ENCODE results near the gene SLC35F1. TPM values are rescaled to one million over a fixed set of nuclear protein-coding genes. Genes with fewer than 3 reads are reported as not detected.

Gene SLC35F1
- total and polyA plus RNA-seq, 3 donors from 2014 or later = 1.4 to 1.8 (median 1.6) TPM

DNA sequence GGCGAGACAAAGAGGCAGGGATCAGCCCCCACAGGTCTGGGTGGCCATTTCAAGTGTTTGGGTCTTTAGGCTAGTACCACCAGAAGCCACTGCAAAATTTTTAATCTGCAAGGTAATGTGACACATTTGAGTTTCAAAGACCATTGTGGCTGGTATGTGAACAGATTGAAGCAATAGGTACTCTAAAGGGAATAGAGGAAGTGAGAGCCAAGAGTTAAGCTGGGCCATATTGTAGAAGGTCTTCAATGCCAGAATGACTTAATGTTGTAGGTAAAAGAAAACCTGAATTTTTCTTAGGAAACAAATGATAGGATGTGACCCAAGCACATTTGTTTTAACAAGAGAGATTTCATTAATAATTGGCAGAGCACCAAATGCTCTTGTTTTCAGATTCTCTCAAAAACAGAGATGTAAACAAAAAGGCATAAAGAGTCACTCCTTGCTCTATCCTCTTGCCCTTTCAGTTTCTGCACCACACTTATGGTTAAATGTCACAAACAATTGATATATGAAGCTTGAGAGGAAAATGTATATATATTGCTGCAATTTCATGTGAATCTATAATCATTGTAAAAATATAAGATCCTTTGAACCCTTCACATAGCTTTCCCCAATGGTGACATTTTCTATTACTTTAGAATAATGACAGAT lies 333.9 kb downstream of the SLC35F1 start:
- TF ChIP-seq POLR2A (IDR thresholded peaks at IDR 0.05) (no peak), CTCF (IDR thresholded peaks at IDR 0.05) (no peak)
- Histone ChIP-seq H3K4me1 (no peaks in the 10 kb centered on the region), H3K9me3 (no peaks in the 10 kb centered on the region), H3K27ac (no peak overlapping the region), H3K4me3 (no peak overlapping the region), H3K27me3 (no peaks in the 10 kb centered on the region), H3K36me3 (ENCODE audit: low read depth, missing control alignments) (no peaks in the 10 kb centered on the region)
- intact Hi-C loops (cut with DNase I; ENCODE audit: low total_unique reads) = no loop called here
- WGBS, 2 donors = 73 to 85% methylated on average over 1 of the region's 1 CpG
- DNase-seq = no peak

DNA sequence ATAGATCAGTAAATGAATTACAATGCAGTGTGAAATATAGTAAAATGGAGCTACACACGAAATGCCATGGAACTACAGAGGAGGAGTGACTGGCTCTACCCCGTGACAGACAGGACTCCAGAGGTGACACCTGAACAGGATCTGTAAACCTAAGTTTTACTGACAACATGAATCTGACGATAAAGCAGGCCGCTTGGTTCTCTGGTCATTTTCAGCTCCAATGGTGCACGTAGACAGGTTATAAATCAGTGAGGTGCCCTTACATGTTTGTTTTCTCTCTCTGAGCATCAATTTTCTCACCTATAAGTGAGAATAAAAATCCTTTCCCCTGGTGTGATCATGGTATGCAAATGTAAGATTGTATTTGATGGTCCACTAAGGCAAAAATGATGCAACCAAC lies 339.3 kb downstream of the SLC35F1 start:
- intact Hi-C loops (cut with DNase I; ENCODE audit: low total_unique reads) = no loop called here
- no peaks in the 10 kb centered on the region for H3K27me3 ChIP-seq
- H3K4me1 ChIP-seq = no peaks in the 10 kb centered on the region
- 77 to 79% methylated on average over 5 of the region's 5 CpGs for WGBS, 2 donors
- no peaks in the 10 kb centered on the region for H3K36me3 ChIP-seq (ENCODE audit: low read depth, missing control alignments)
- DNase-seq = no peak
- H3K9me3 ChIP-seq = no peaks in the 10 kb centered on the region
- TF ChIP-seq POLR2A (IDR thresholded peaks at IDR 0.05) = no peak
- no peak for TF ChIP-seq CTCF (IDR thresholded peaks at IDR 0.05)
- H3K4me3 ChIP-seq = no peak overlapping the region
- H3K27ac ChIP-seq = no peak overlapping the region

GRCh38 chr6:118248171-118248570 lies 341.1 kb downstream of the SLC35F1 start:
- no peak overlapping the region for H3K27ac ChIP-seq
- no peaks in the 10 kb centered on the region for H3K27me3 ChIP-seq
- WGBS, 2 donors = 78 to 100% methylated on average over 1 of the region's 1 CpG
- H3K4me1 ChIP-seq = no peaks in the 10 kb centered on the region
- H3K36me3 ChIP-seq (ENCODE audit: low read depth, missing control alignments) = no peaks in the 10 kb centered on the region
- DNase-seq = no peak
- no peak for TF ChIP-seq POLR2A (IDR thresholded peaks at IDR 0.05)
- TF ChIP-seq CTCF (IDR thresholded peaks at IDR 0.05) = no peak
- H3K9me3 ChIP-seq = no peaks in the 10 kb centered on the region
- no peak overlapping the region for H3K4me3 ChIP-seq
- intact Hi-C loops (cut with DNase I; ENCODE audit: low total_unique reads) = no loop called here

GRCh38 chr6:118249680-118250079 lies 342.6 kb downstream of the SLC35F1 start:
- intact Hi-C loops (cut with DNase I; ENCODE audit: low total_unique reads) = no loop called here
- no peaks in the 10 kb centered on the region for H3K9me3 ChIP-seq
- DNase-seq = no peak
- no peak overlapping the region for H3K4me3 ChIP-seq
- no peak for TF ChIP-seq POLR2A (IDR thresholded peaks at IDR 0.05)
- H3K36me3 ChIP-seq (ENCODE audit: low read depth, missing control alignments) = no peaks in the 10 kb centered on the region
- no peaks in the 10 kb centered on the region for H3K27me3 ChIP-seq
- no peaks in the 10 kb centered on the region for H3K4me1 ChIP-seq
- no peak overlapping the region for H3K27ac ChIP-seq
- 63 to 69% methylated on average over 5 of the region's 5 CpGs for WGBS, 2 donors

DNA sequence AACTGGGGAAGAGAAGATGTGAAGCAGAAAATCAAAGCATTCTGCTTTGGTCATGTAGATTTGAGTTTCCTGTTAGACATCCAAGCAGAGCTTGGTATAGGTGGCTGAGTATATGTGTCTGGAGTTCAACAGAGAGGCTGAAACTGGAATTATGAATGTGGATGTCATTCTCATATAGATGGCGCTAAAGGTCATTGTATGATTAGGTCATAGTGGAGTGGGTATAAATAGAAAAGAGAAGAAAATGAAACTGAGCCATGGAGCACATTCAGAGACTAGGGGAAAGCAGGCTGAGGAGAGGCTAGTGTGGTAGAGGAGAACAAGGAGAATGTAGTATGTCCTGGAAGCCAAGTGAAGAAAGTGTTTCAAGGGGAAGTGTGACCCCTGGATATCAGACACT lies 345.4 kb downstream of the SLC35F1 start:
- H3K9me3 ChIP-seq = no peaks in the 10 kb centered on the region
- no peak for DNase-seq
- no peak overlapping the region for H3K4me3 ChIP-seq
- intact Hi-C loops (cut with DNase I; ENCODE audit: low total_unique reads) = no loop called here
- H3K36me3 ChIP-seq (ENCODE audit: low read depth, missing control alignments) = no peaks in the 10 kb centered on the region
- no peaks in the 10 kb centered on the region for H3K4me1 ChIP-seq
- H3K27me3 ChIP-seq = no peaks in the 10 kb centered on the region
- H3K27ac ChIP-seq = no peak overlapping the region
- WGBS, 2 donors = 89 to 97% methylated on average over 1 of the region's 1 CpG
- TF ChIP-seq POLR2A (IDR thresholded peaks at IDR 0.05) (no peak), CTCF (IDR thresholded peaks at IDR 0.05) (no peak)

Measured in testis (tissue), 3 donors.